GM23338 (cell line): Measurements from ENCODE around the gene FAM120A. TPM values are rescaled to one million over a fixed set of nuclear protein-coding genes. Genes with fewer than 3 reads are reported as not detected.

Source experiments
- ATAC-seq: fragments of 200-7000 bp; cut with Tn5 transposase; 3 replicates; pipeline ENCODE4 v1.9.1; 2020
- DNase-seq: peaks from one replicate; pipeline ENCODE4 v3.0.0-alpha.2; 2015; ENCODE audit warnings: low spot score
- H2AFZ ChIP-seq: fragments of 200-600 bp; sonication (generic); 2 replicates; pipeline ENCODE4 v1.8.0; 2016; ENCODE audit warnings: antibody characterized with exemption, mild to moderate bottlenecking, moderate library complexity
- H3F3A ChIP-seq: fragments of 200-600 bp; sonication (generic); replicated peaks from 2 replicates; pipeline ENCODE4 v1.8.0; 2017; ENCODE audit warnings: antibody characterized with exemption, mixed run types, low read depth
- H3K27ac ChIP-seq: fragments of 200-600 bp; sonication (generic); 2 replicates; pipeline ENCODE4 v1.6.1; 2016; ENCODE audit warnings: low read depth
- H3K27me3 ChIP-seq: fragments of 200-600 bp; sonication (generic); 2 replicates; pipeline ENCODE4 v1.8.0; 2016; ENCODE audit warnings: mild to moderate bottlenecking, mixed run types, moderate library complexity; ENCODE audit not compliant: insufficient read depth
- H3K36me3 ChIP-seq: fragments of 200-600 bp; sonication (generic); 2 replicates; pipeline ENCODE4 v1.8.0; 2016; ENCODE audit warnings: mild to moderate bottlenecking; ENCODE audit not compliant: insufficient read depth
- H3K4me1 ChIP-seq: fragments of 200-600 bp; sonication (generic); 2 replicates; pipeline ENCODE4 v1.8.0; 2016; ENCODE audit warnings: mild to moderate bottlenecking, moderate library complexity; ENCODE audit not compliant: insufficient read depth
- H3K4me2 ChIP-seq: fragments of 200-600 bp; sonication (generic); 2 replicates; pipeline ENCODE4 v1.7.1; 2017; ENCODE audit warnings: mixed run types
- H3K4me3 ChIP-seq: fragments of 200-600 bp; sonication (generic); 2 replicates; pipeline ENCODE4 v1.6.1; 2016; ENCODE audit warnings: mixed run types
- H3K79me2 ChIP-seq: fragments of 200-600 bp; sonication (generic); replicated peaks from 2 replicates; pipeline ENCODE4 v1.8.0; 2017; ENCODE audit warnings: mild to moderate bottlenecking; ENCODE audit not compliant: insufficient read depth
- H3K9me2 ChIP-seq: fragments of 200-600 bp; sonication (generic); 2 replicates; pipeline ENCODE4 v1.8.0; 2017; ENCODE audit not compliant: insufficient read depth
- H4K20me1 ChIP-seq: fragments of 200-600 bp; sonication (generic); replicated peaks from 2 replicates; pipeline ENCODE4 v1.8.0; 2017; ENCODE audit warnings: mild to moderate bottlenecking; ENCODE audit not compliant: insufficient read depth
- H3K27ac Mint-ChIP-seq: 2 replicates; pipeline ENCODE4 v1.8.0; 2020; ENCODE audit warnings: inconsistent platforms, mild to moderate bottlenecking, moderate library complexity, mixed read lengths
- H3K27me3 Mint-ChIP-seq: 3 replicates; pipeline ENCODE4 v1.8.0; 2022; ENCODE audit warnings: low read depth, mild to moderate bottlenecking, moderate library complexity, mixed read lengths, inconsistent platforms; ENCODE audit not compliant: insufficient read depth, poor library complexity
- H3K36me3 Mint-ChIP-seq: 3 replicates; pipeline ENCODE4 v1.8.0; 2021; ENCODE audit warnings: low read depth, mild to moderate bottlenecking, inconsistent platforms, moderate library complexity, mixed read lengths
- H3K4me1 Mint-ChIP-seq: 3 replicates; pipeline ENCODE4 v1.8.0; 2020; ENCODE audit warnings: mild to moderate bottlenecking, inconsistent platforms, mixed read lengths
- H3K4me3 Mint-ChIP-seq: 3 replicates; pipeline ENCODE4 v1.8.0; 2021; ENCODE audit warnings: moderate library complexity, mild to moderate bottlenecking, inconsistent platforms, mixed read lengths
- H3K9me3 Mint-ChIP-seq: 3 replicates; pipeline ENCODE4 v1.8.0; 2020; ENCODE audit warnings: moderate library complexity, mild to moderate bottlenecking, inconsistent platforms, mixed read lengths
- CREB1 ChIP-seq: fragments of 250-450 bp; sonication (Bioruptor Pico); IDR thresholded peaks from 2 replicates; pipeline ENCODE4 v1.5.0; 2020; ENCODE audit warnings: low read depth, mild to moderate bottlenecking, moderate library complexity
- polyA plus RNA-seq: library from polyadenylated mRNA; unstranded; fragments of >200 nt; fragmentation: Nextera tagmentation; extraction: Ambion mirVana; gene quantifications from 2 replicates; pipeline ENCODE4 v1.2.1, GENCODE V29; 2016
- total RNA-seq: library from RNA; depleted of rRNA; stranded (reverse); fragments of >200 nt; shearing (Covaris generic); gene quantifications from 2 replicates; pipeline ENCODE4 v1.2.3, GENCODE V29; 2014
- TF ChIP-seq, protein P1 (sequence below): fragments of 250-450 bp; sonication (Bioruptor Pico); IDR thresholded peaks from 2 replicates; pipeline ENCODE4 v1.5.0; 2020; ENCODE audit warnings: mild to moderate bottlenecking, moderate library complexity
- TF ChIP-seq, protein P2 (sequence below), 2 experiments: fragments of 200-600 bp in 1 of 2; sonication (generic) in 1 of 2; conservative IDR thresholded peaks; 2 replicates each; pipeline versions ENCODE4 v1.5.1 to v1.6.1; 2016 to 2017; ENCODE audit warnings: antibody characterized with exemption in 2 of 2, low read depth in 2 of 2, mild to moderate bottlenecking in 2 of 2, moderate library complexity in 1 of 2

The FAM120A gene
- total and polyA plus RNA-seq, 2 experiments from 2014 or later = 28.2 to 52.5 TPM

DNA sequence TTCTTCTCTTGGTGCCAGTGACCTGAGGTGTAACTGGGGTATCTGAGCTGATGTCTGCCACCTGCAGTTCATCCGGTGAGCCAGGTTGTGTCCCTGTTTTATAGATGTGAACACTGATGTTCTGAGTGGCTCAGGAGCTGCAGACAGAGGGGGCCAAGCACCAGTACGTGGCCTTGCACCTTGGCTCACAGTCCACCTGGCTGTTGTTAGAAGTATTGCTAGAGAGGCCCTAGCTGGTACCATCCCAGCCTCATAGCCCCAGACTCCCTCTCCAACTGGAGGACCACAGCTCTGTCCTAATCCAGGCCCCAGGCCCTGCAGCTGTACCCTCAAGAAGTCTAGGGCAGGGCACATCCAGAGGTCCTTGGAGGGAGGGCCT, 141.1 kb downstream of the FAM120A start:
- DNase-seq (peak; percentile 79), ATAC-seq (peak; percentile 92)
- Histone ChIP-seq H4K20me1 (peaks cover 6% of the 10 kb centered on the region), H3K4me2 (no peak overlapping the region), H3F3A (no peaks in the 10 kb centered on the region; the same call in 1 of the 2 replicates), H3K27ac (no peak overlapping the region), H2AFZ (no peak overlapping the region), H3K9me2 (no peaks in the 10 kb centered on the region), H3K36me3 (no peaks in the 10 kb centered on the region), H3K79me2 (peaks cover 16% of the 10 kb centered on the region), H3K4me1 (no peaks in the 10 kb centered on the region; the same call in 1 of the 2 replicates), H3K27me3 (no peaks in the 10 kb centered on the region), H3K4me3 (no peak overlapping the region)
- Mint-ChIP-seq H3K27ac (no peak overlapping the region; the same call in 1 of the 2 replicates), H3K27me3 (peaks cover 1% of the 10 kb centered on the region), H3K36me3 (no peaks in the 10 kb centered on the region), H3K4me3 (no peak overlapping the region), H3K9me3 (no peaks in the 10 kb centered on the region), H3K4me1 (peaks cover 31% of the 10 kb centered on the region)
- TF ChIP-seq, protein P1, sequence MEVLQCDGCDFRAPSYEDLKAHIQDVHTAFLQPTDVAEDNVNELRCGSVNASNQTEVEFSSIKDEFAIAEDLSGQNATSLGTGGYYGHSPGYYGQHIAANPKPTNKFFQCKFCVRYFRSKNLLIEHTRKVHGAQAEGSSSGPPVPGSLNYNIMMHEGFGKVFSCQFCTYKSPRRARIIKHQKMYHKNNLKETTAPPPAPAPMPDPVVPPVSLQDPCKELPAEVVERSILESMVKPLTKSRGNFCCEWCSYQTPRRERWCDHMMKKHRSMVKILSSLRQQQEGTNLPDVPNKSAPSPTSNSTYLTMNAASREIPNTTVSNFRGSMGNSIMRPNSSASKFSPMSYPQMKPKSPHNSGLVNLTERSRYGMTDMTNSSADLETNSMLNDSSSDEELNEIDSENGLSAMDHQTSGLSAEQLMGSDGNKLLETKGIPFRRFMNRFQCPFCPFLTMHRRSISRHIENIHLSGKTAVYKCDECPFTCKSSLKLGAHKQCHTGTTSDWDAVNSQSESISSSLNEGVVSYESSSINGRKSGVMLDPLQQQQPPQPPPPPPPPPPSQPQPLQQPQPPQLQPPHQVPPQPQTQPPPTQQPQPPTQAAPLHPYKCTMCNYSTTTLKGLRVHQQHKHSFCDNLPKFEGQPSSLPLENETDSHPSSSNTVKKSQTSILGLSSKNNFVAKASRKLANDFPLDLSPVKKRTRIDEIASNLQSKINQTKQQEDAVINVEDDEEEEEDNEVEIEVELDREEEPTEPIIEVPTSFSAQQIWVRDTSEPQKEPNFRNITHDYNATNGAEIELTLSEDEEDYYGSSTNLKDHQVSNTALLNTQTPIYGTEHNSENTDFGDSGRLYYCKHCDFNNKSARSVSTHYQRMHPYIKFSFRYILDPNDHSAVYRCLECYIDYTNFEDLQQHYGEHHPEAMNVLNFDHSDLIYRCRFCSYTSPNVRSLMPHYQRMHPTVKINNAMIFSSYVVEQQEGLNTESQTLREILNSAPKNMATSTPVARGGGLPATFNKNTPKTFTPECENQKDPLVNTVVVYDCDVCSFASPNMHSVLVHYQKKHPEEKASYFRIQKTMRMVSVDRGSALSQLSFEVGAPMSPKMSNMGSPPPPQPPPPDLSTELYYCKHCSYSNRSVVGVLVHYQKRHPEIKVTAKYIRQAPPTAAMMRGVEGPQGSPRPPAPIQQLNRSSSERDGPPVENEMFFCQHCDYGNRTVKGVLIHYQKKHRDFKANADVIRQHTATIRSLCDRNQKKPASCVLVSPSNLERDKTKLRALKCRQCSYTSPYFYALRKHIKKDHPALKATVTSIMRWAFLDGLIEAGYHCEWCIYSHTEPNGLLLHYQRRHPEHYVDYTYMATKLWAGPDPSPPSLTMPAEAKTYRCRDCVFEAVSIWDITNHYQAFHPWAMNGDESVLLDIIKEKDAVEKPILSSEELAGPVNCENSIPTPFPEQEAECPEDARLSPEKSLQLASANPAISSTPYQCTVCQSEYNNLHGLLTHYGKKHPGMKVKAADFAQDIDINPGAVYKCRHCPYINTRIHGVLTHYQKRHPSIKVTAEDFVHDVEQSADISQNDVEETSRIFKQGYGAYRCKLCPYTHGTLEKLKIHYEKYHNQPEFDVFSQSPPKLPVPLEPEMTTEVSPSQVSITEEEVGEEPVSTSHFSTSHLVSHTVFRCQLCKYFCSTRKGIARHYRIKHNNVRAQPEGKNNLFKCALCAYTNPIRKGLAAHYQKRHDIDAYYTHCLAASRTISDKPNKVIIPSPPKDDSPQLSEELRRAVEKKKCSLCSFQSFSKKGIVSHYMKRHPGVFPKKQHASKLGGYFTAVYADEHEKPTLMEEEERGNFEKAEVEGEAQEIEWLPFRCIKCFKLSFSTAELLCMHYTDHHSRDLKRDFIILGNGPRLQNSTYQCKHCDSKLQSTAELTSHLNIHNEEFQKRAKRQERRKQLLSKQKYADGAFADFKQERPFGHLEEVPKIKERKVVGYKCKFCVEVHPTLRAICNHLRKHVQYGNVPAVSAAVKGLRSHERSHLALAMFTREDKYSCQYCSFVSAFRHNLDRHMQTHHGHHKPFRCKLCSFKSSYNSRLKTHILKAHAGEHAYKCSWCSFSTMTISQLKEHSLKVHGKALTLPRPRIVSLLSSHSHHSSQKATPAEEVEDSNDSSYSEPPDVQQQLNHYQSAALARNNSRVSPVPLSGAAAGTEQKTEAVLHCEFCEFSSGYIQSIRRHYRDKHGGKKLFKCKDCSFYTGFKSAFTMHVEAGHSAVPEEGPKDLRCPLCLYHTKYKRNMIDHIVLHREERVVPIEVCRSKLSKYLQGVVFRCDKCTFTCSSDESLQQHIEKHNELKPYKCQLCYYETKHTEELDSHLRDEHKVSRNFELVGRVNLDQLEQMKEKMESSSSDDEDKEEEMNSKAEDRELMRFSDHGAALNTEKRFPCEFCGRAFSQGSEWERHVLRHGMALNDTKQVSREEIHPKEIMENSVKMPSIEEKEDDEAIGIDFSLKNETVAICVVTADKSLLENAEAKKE (CRISPR knock-in tag) = peak; percentile 18; the same call in 1 of the 2 replicates
- TF ChIP-seq, protein P2, sequence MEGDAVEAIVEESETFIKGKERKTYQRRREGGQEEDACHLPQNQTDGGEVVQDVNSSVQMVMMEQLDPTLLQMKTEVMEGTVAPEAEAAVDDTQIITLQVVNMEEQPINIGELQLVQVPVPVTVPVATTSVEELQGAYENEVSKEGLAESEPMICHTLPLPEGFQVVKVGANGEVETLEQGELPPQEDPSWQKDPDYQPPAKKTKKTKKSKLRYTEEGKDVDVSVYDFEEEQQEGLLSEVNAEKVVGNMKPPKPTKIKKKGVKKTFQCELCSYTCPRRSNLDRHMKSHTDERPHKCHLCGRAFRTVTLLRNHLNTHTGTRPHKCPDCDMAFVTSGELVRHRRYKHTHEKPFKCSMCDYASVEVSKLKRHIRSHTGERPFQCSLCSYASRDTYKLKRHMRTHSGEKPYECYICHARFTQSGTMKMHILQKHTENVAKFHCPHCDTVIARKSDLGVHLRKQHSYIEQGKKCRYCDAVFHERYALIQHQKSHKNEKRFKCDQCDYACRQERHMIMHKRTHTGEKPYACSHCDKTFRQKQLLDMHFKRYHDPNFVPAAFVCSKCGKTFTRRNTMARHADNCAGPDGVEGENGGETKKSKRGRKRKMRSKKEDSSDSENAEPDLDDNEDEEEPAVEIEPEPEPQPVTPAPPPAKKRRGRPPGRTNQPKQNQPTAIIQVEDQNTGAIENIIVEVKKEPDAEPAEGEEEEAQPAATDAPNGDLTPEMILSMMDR (conservative IDR thresholded peaks at IDR 0.05; ENCODE audit: low read depth in 2 of 2) = peak; percentile 53 to 66
- TF ChIP-seq CREB1 (CRISPR knock-in tag) = no peak
